Measurements from ENCODE around the gene PTPRN2. TPM values are rescaled to one million over a fixed set of nuclear protein-coding genes. Genes with fewer than 3 reads are reported as not detected.

The PTPRN2 gene
- total and polyA plus RNA-seq, 2 donors (not counting 3 experiments of a cell fraction or from before 2014, with no cell fraction given), result 0.62 to 0.88 TPM

GRCh38 chr7:157966490-157966889 is 621.1 kb downstream of the PTPRN2 start:
- H4K20me1 ChIP-seq (replicated peaks; ENCODE audit: control insufficient read depth, extremely low read depth, insufficient read depth, low read length), result no peaks in the 10 kb centered on the region
- no peak overlapping the region for H3K4me3 ChIP-seq (replicated peaks in 1 of 3; ENCODE audit: insufficient read depth in 1 of 3, low read depth in 1 of 3, low read length in 3 of 3)
- H3K27ac ChIP-seq (ENCODE audit: insufficient read depth, low read depth, low read length), result no peak overlapping the region
- TF ChIP-seq MYC (IDR thresholded peaks at IDR 0.05; ENCODE audit: low read depth, low read length) (no peak), JUN (IDR thresholded peaks at IDR 0.05; ENCODE audit: borderline replicate concordance, insufficient read depth, insufficient read length, low read depth) (no peak), POLR2AphosphoS5 (IDR thresholded peaks at IDR 0.05; ENCODE audit: insufficient read depth, low read depth, low read length) (no peak), EZH2 (IDR thresholded peaks at IDR 0.05; ENCODE audit: borderline replicate concordance, low read depth, low read length, severe bottlenecking) (no peak), POLR2A (IDR thresholded peaks at IDR 0.05; ENCODE audit: low read depth, low read length) (no peak), GATA2 (IDR thresholded peaks at IDR 0.05; ENCODE audit: insufficient read depth, insufficient read length, low read depth, low read length) (no peak), CTCF (IDR thresholded peaks at IDR 0.05; ENCODE audit: extremely low read depth in 1 of 2, insufficient read depth in 1 of 2, low read depth in 1 of 2, low read length in 2 of 2) (no peak), FOS (IDR thresholded peaks at IDR 0.05; ENCODE audit: borderline replicate concordance, insufficient read depth, low read length) (no peak), MAX (IDR thresholded peaks at IDR 0.05; ENCODE audit: insufficient read depth, insufficient read length) (no peak)
- FAIRE-seq (no peak), DNase-seq (ENCODE audit: low read depth, low spot score) (no peak)
- no peaks in the 10 kb centered on the region for H3K27me3 ChIP-seq (ENCODE audit: control insufficient read depth in 2 of 2, insufficient read depth in 2 of 2, low read length in 2 of 2)
- H3K79me2 ChIP-seq (ENCODE audit: control insufficient read depth, insufficient read depth, low read length), result no peaks in the 10 kb centered on the region
- ChIA-PET CTCF (no interaction called here), POLR2A (no interaction called here)
- dilution Hi-C loops (cut with MboI; ENCODE audit: extremely low pct_ligation_motif_present, low sequenced_read_pairs) (no loop called here), intact Hi-C loops (cut with micrococcal nuclease) (no loop called here)
- H3K36me3 ChIP-seq (ENCODE audit: control insufficient read depth in 2 of 2, extremely low read depth in 1 of 2, insufficient read depth in 2 of 2, low read length in 2 of 2), result no peaks in the 10 kb centered on the region
- no peak overlapping the region for H2AFZ ChIP-seq (ENCODE audit: low read depth, low read length)
- no TSS peak for BruUV-seq (replicated peaks)
- H3K4me1 ChIP-seq (ENCODE audit: control insufficient read depth, extremely low read depth, insufficient read depth, low read length), result no peaks in the 10 kb centered on the region
- no peaks in the 10 kb centered on the region for H3K9me1 ChIP-seq (replicated peaks; ENCODE audit: control insufficient read depth, extremely low read depth, insufficient read depth, low read length)
- H3K9ac ChIP-seq (replicated peaks; ENCODE audit: extremely low read depth, insufficient read depth, low read length), result no peak overlapping the region
- peaks cover 9% of the 10 kb centered on the region for H3K9me3 ChIP-seq (replicated peaks; ENCODE audit: control insufficient read depth, insufficient read depth, low read length)
- no peak overlapping the region for H3K4me2 ChIP-seq (ENCODE audit: insufficient read depth, low read length)

Measured in endothelial cell of umbilical vein (primary cell).